ENCODE measurements around the gene ANKFN1.
"Not testable (repeated sequence)": the region's sequence is repeated elsewhere in the genome, so short reads cannot be mapped to it uniquely, and the experiment has no call there.

The ANKFN1 gene

DNA sequence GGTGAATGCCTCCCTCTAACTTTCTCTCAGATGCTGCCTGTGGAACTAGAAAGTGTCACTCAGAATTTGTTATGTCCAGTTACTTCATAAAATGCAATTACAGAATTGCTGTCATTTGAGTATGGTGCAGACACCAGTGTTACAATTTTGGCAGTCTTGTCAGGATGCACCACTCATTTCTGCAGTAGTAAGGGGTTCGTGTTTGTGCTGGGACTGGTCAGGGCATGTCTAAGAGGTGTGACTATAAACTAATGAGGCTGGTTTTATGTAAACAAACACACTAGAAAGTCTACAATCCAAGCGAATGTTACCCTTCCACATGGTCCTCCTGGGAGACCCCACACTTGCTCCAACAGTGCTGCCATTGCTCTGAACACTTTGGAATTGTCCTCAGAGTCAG is 206.2 kb downstream of the ANKFN1 start:
- DNase-seq = no peak

DNA sequence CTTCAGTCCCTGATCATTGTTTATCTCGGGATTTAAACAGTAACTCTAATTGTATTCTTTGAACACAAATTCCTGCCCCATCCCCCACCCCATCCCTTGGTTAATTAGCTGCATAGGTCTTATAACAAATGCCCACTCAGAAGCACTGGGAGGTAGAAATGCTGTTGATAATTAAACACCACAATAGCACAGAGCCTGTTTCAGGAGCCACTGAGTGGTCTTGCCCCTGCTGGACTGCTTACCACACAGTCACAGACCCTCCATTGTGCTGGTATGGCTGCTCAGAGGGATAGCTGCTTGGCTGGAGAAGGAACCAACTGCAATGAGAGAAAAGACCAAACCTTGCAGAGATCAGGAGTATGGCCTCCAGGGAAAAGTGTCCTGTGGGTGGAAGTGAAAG is 214.1 kb downstream of the ANKFN1 start:
- DNase-seq = no peak

DNA sequence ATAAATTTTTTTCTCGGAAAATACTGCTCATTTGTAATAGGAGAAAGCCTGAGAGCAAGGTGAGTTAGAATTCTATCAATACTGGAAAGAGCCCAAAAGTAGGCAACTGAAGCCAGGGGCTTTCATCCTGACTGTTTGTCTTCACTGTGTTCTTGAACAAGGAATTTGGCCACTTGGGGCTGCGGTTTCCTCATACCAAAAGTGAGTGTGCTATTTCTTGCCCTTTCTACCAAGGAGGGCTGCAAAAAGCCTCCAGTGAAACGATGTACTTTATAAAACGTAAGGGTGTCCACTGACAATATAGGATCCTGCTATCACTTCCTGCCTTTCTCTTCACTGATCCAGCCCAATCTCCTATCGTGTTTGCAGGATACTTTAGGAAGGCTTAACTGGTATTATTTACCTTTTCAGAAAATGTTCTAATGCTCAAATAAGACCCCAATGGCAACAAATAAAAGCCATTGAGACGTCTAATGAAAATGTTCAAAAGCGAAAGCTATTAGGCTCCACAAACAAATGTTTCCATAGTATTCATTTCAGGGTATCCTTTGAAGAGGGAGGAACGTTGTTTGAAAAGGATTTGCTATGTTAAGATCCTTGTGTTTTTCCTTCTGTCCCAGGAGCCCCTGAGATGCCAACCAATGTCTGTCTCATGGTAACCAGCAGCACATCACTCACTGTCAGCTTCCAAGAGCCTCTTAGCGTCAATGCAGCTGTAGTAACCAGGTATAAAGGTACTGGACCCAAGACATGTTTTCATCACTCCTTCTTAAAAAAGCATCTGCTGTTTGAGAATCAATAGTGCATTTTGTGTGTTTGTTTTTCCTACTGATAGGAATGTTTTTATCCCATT is 220.9 kb downstream of the ANKFN1 start:
- DNase-seq = no peak

DNA sequence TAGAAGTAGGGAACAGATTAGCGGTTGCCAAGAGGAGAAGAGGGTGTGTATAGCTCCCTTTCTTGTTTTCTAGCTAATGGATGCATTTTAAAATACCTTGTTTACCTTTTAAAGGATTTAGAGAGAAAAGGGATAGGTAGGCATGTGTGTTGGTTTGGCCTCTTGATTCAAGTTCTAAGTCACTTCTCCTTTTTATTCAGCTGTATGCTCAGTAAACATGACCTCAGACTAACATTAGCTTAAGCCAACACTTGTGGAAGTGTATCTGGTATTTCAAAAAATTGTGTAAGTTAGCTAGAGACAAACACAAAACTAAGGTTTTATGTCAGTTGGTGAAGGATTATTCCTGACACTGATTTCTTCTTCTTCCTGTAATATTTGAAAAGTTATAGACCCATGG is 236.1 kb downstream of the ANKFN1 start:
- DNase-seq = no peak

DNA sequence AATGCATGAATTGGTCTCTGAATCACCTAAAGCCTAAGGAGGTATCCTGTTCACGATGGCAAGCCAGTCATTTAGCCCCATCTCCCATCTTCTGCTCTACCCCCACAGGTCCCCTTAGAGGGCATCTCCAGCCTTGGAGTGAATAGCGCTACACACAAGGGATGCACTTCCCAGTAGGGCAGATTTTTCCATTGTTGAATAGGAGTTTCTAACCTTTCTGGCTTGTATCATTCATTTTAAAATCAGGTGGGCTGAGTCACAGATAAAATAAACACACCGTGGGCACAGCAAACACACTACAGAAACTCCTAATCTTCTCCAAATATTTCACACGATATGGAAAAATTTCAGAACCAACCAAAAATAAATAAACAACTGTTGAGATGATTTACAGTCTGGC is 239.0 kb downstream of the ANKFN1 start:
- no peak for DNase-seq

DNA sequence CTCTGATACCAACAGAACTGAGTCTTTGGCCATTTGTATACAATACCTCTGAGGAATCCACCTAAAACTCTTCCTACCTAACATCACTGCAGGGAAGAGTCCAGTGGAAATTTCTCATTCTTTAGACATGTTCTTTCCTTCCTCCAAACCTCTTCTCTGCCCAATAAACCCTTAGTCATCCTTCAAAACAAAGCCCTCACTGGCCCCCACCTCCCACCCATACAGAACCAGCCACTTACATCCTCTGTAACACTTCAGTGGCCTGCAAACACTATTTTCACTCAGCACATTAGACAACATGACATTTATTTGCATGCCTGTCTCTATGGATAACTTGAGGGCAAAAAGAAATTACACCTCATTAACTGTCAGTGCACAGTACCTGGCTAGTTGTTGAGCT is 239.9 kb downstream of the ANKFN1 start:
- DNase-seq = no peak

DNA sequence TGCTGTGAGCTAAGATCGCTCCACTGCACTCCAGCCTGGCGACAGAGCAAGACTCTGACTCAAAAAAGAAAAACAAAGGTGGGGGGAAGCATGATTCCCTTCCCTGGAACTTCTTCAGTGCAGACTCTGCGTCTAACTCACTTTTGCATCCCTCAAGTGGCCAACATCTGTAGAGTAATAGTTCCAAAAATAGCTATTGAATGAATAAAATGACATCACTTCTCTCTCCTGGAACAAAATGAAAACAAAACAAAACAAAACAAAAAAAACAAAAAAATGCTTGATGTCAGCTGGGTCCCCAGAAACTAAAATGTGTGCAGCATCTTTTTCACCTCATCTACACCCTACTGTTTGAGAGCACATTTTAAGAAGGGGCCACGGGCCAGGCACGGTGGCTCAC is 242.5 kb downstream of the ANKFN1 start:
- no peak for DNase-seq

DNA sequence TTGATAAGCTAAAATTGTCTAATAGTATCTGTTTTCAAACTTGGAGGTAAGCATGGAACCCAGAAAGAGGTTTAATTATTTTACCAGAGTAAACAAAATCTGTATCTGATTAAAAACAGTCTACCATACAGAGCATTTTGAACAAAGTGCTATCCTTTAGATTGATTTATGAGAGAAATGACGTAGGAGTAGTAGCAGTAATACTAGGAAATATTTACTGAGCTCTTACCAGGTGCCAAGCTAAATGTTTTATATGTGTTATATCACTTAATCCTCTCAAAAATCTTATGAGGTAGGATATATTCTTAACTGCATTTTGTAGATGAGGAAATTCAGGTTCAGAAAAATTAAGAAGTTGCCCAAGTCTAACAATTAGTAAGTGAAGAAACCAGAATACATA is 253.8 kb downstream of the ANKFN1 start:
- no peak for DNase-seq

DNA sequence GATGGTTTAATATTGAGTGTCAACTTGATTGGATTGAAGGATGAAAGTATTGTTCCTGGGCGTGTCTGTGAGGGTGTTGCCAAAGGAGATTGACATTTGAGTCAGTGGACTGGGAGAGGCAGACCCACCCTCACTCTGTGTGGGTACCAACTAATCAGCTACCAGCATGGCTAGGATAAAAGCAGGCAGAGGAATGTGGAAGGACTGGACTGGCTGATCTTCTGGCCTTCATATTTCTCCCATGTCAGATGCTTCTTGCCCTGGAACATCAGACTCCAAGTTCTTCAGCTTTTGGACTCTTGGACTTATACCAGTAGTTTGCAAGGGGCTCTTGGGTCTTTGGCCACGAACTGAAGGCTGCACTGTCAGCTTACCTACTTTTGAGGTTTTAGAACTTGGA is 259.1 kb downstream of the ANKFN1 start:
- DNase-seq = not testable (repeated sequence)

DNA sequence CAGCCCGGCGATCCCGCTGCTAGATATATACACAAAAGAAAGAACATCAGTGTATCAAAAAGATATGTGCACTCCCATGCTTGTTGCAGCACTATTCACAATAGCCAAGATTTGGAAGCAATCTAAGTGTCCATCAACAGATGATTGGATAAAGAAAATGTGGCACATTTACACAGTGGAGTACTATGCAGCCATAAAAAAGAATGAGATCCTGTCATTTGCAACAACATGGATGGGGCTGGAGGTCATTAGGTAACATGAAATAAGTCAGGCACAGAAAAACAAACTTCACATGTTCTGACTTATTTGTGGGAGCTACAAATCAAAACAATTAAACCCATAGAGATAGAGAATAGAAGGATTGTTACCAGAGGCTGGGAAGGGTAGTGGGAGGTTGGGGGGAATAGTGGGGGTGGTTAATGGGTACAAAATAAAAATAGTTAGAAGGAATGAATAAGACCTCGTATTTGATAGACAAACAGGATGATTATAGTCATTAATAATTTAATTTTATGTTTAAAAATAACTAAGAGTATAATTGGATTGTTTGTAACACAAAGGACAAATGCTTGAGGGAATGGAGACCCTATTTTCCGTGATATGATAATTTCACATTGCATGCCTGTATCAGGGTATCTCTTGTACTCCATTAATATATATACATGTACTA is 263.5 kb downstream of the ANKFN1 start:
- no peak for DNase-seq

DNA sequence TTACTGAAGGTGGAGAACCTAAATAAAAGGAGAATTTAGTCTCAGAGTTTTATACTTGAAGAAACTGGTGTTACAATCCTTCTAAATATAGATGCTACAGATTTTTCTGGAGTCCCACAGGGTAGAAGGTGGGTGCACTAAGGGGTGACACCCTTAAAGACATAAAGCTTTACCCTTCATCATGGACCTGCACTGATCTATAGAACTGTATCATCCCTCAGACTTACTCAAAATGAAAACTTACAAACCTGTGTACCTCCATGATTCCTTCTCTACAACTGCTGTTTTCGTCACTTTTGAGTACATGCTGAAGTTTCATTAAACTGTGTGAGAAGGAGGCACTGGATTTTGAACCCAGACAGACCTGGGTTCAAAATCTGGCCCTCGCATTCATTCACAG is 270.7 kb downstream of the ANKFN1 start:
- no peak for DNase-seq

DNA sequence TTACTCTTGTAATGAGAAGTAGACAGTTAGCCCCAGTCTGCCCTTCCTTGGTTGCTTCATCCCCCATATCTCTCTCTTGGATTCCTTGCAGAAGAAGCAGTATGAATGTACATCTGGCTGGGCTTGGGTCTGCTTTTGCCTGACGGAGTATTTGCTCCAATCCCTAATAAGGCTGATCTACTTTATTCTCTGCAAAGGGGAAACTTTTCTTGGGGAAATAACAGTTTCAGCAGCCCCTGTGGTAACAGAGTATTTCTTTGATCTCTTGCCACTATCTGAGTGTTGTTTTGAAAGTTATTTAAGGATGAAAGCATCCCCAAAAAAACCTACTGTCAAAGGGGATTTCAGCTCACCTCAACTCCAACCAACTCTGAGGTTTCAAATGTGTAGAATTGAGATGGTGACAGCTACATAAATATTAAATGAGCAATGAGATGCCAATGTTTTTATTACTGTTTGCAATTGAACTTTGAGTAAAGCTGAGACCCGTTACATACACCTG is 271.3 kb downstream of the ANKFN1 start:
- no peak for DNase-seq

DNA sequence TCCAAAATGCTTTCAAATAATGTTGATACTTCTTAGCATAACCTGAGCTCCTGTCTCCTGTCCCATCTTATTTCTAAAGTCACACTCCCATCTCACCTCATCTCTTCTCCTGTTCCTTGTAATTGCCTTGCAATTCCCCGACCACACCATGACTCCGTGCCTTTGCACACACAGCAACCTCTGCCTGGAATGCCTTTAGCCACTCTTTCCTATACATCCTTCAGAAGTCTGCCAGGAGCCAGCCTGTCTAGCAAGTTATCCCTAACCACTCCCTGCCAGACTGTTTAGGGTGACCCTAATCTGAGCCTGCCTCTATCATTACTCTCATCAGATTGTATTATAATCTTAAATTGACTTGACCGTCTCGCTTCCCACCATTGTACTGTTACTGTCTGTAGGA is 272.2 kb downstream of the ANKFN1 start:
- no peak for DNase-seq

DNA sequence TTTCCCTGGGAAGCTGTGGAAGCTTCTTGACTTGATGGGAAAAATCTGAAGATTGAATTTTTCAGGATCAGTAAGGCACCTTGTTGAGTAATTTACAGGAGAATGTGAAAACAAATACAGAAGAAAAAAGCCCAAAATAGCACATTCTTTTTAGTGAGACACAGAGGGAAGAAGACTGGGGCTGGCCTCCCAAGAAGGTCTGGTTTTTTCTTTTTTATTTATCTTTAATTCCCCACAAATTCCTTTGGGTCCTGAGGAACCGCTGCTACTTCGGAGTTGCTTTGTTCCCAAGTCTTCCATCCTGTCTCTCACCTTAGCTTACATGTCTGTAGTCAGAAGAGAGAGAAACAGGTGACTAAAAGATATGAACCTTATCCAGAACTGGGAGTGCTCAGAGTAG is 273.6 kb downstream of the ANKFN1 start:
- DNase-seq = no peak

DNA sequence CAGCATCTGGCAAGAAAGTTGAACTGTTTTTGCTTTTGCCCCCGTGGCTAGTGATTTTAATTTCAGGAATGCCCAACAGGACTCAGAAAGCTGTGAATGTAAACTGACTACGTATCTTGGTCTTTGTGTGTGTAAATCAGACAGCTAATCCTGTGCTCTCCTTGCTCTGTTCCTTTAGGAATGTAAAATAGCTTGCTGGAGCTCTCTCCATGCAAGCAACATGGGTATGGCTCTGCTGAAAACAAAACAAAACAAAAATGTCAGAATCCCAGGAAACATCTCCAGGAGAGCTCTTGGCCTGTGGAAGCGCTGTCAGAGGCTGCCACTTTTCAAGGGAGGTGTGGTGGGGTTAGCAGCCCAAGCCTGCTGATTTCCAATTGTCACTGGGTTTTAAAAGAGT is 278.5 kb downstream of the ANKFN1 start:
- no peak for DNase-seq

DNA sequence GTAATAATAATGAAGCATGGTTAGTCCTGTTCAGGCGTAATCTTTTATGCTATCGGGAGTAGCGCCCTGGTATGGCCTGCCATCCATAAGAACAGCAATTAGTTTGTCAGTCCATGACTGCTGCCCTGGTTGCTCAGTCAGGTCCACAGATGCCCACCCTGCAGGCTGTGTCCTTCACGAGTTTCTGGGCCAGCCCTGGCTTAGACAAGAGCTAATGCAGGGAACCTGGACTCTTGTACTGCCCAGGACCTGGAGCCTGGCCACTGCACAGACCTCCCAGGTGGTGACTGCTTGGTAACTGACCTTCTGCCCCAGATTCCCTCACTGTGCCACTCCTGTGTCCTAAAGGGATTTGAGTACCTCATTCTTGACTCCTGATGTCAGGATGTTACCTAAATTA is 279.2 kb downstream of the ANKFN1 start:
- no peak for DNase-seq

DNA sequence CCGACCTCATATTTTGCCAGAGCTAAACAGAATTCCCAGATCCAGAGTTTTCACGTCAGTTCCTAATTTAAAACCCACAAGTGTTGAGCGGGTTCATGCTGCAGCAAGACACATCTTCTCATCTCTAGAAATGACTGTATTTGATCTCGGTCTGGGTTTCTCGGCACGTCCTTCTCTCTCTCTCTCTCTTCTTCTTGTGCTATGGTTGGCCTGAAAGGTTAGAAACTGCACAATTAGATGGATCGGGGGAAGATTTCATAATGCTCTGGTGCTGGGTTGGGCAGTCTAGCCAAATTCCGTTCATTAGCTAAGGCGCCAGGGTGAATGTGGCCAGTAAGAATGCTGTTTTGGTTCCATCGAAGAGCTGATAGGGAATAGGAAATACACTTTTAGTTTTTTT is 281.3 kb downstream of the ANKFN1 start:
- DNase-seq = no peak

DNA sequence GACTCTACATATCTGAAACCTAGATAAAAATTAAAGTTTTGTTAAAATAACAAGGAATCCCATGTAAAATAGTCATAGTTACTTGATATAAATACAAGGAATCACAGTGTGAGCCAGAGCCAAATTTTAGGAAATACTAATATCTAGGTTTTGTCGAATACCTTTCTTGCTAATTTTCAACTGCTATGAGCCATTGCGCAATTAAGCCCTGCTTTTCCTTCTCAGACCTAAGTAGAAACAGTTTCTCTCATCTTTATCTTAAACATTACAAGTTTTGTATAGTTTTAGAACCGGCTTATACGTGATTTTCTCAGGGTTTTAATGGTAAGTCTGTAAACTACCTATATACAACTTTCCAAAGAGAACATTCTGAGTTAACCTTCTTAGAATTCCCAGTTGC is 282.9 kb downstream of the ANKFN1 start:
- no peak for DNase-seq

DNA sequence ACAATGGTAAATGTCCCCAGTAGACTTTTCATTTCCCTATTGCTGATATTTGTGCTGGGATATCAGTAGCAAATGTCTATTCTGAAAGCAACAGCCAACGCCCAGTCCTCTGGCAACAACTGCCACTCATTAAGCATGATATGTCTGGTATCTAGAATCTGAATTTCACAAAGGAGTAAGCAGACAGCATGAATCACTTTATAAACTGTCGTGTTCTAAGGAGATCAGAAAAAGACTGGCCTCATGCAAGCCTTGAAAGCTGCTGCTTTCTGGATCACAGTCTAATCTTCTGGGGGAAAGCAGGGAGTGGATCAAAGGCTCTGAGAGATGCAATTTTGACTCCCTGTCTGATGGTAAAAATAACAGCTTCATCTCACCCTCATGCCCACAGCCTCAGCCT is 287.1 kb downstream of the ANKFN1 start:
- DNase-seq = no peak

DNA sequence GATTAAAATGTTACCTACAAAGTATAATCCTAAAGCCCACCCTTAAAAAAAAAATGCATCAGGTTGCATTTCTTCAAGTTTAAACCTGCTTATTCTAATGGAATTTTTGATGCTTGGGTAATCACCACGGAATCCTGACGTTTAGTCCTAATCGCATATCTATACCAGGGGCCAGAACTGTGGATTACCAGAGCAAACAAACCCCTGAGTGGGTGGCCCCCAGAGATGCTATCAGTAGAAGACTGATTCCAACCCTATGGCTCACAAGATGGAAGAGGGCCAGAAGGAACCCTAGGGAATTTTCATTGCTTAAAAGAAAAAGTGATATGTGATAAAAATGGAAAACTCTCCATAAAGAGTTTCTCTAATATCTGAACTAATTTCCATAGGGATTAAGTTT is 288.0 kb downstream of the ANKFN1 start:
- DNase-seq = no peak

DNA sequence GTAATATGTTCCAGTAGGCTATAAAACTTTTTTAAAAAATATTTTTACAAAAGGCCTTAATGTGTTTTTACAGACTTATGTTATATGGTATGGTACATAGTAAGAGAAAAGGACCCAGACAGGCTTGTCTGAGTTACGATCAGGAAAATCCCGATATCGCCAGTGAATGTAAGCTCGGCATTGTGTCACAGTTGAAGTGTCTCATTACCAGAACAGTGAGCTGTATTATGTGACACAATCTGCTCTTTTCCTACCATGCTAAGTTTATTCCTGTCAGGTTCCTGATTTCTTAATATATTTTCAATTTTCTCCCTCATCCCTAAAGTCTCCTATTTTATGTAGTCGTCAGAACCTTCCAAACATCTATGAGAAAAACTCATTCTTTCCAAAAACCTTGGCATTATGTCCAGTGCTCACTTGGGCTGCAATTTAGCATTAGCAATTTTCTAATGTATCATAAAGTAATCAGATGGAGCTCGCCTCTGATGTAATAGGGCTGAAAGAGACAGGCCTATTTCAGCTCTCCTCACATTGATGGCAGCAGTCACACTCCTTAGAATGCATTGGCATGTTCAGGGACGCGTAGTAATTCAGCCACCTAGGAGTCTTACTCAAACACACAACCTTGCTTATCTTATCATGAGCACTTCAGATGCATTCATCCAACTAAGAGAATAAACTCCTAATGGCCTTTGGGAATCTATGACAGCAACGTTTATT is 292.6 kb downstream of the ANKFN1 start:
- no peak for DNase-seq

DNA sequence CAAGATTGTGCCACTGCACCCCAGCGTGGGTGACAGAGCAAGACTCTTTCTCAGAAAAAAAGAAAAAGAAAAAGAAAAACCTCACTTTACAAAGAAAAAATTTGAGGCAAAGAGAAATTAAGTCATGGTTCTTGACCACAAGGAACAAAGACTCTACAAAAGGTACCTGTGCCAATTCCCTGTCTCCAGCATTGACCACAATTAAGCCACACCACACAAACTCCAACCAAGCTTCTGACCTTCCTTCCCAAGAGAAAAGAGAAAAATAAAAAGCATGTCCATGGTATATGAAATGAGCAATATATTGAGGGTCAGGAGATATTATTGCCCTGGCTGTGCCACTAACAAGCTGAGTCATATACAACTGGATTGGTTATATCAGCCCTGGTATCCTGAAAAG is 293.9 kb downstream of the ANKFN1 start:
- no peak for DNase-seq

DNA sequence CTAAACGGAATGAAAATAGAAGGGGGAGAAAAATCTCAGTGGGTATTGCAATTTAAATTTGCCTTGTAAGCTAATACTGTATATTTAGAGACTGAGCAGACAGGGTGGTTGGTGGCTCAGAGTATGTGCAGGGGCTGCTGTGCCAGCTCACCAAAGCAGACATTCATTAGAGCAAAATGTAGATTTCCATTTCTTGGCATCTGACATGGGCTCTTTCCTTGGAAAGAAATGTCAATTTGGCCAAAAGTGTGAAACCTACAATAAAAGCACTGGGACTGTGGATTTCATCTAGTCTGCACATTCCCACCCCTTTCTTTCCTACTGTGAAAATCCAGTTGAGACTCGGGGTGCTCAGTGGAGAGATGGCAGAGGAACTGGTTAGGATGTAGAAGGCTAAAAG is 295.1 kb downstream of the ANKFN1 start:
- no peak for DNase-seq

DNA sequence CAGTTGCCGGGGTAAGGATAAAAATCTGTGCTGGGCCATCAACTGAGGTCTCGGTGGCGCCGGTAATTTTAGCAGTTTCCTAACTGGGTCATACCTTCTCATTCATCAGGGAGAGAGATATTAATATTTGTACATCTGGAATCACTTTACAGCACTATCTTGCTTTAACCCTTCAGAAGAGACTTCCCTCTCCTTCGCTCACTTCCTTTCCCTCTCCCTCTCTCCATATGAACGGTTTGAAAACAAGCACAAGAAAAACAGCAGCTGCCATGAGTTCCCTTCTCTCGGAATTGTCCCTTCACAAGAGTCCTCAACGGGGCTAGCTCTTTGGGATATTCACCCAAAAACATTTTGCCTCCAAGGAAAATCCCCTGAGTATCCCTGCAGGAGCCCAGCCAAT is 295.9 kb downstream of the ANKFN1 start:
- no peak for DNase-seq
